Activated T-helper 9 cell treated with anti-CD3 and anti-CD28 coated beads, Interleukin-2, amount 50 U/mL, for 16 hours (primary cell): ENCODE results near the gene CMIP.

Source experiments
- DNase-seq: peaks from one replicate; pipeline ENCODE4 v3.0.0-alpha.2; 2020; ENCODE audit warnings: low read depth

The CMIP gene

DNA sequence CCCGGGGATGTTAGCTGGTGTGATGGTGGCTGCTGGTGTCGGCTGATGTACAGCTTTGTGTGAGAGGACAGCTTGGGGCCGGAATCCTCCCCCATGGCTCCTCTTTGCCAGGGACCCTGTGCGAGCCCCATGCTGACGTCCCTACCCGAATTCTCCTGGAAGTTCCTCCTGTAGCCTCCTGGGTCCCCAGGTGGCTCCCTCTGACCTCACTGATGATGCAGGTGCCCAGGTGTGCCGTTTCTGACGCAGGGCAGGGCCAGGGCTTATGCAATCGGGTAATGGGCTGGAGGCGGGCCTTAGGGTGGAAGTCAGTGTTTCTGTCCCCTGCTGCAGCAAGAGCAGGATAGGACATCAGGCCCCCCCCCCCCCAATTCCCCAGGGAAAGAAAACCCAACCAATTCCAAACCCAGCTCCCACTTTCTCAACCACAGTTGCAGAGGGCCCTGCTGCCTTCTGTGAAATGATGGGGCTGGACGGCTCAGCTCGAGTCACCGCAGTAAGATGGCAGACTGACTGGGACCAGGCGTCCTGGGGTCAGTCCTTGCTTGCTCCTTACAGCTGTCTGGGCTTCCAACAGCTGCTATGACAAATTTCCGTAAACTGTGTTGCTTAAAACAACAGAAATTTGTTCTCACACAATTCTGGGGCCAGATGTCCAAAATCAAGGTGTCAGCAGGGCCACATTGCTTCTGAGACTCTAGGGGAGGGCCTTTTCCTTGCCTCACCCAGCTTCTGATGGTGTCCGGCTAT is 195.5 kb downstream of the CMIP start:
- DNase-seq, result no peak

DNA sequence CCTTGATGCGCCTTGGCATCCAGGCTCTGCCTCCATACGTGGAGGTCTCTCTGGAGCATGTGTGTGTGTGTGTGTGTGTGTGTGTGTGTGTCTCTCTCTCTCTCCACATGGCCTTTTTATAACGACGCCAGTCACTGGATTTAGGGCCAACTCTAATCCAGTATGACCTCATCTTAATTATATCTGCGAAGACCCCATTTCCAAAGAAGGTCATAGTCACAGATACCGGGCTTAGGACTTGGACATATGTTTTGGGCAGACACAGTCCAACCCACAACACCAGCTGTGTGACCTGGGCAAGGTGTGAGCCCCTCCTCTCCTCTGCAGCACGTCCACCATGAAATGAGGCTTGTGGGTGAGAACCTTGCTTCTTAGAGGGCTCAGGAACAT is 196.1 kb downstream of the CMIP start:
- DNase-seq, result no peak

DNA sequence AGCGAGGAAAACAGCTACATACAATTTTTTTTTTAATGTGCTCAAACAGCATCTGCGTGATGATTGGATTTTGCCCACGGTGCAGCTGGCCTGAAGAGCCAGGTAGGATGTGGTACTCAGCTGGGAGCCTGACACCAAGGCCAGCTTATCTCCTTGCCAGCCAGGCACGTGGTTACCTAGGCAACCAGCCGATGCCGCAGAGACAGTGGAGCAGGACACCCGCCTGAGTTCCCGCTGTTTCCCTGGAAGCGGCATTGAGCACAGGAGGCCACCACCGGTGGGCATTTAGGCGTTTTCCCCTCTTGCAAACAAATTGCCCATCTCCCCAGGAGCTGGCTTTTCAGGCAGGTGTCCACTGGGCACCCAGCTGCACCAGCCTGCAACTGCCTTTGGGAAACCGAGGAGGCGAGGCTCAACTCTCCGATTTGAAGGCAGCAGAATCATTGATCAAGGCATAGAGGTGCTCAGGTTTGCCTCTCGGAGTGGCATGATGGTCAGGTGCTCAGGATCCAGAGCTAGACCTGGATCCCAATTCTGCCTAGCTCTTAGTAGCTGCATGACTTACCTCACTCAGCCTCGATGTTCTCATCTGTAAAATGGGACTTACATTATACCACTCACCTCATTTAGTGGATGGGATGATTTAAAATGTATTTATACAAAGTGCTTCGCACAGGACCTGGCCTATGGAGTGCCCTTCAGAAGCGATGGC is 196.9 kb downstream of the CMIP start:
- DNase-seq, result no peak

- DNase-seq, result no peak
Observed at GRCh38 chr16:81642107-81642436, 197.5 kb downstream of the CMIP start.

- DNase-seq, result no peak
Observed at GRCh38 chr16:81642943-81643342, 198.3 kb downstream of the CMIP start.

DNA sequence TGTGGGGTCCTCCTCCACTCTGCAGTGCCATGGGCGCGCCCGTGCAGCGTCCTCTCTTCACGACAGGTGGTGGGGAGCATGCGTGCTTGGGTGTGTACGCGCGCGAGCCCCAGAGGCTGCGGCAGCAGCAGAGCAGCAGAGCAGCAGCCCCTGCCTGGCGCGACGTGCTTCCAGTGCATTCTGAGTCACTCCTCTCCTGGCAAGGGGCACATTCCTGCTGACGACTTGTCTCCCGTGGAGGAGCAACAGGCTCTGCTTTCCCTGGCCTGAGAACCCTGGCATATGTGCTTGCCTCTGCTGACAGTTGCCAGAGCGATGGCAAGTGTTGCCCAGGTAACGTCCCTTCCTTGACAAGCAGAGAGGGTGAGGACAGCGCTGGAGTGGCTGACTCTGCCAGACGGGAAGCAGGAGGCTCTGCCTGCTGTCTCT is 200.7 kb downstream of the CMIP start:
- no peak for DNase-seq

DNA sequence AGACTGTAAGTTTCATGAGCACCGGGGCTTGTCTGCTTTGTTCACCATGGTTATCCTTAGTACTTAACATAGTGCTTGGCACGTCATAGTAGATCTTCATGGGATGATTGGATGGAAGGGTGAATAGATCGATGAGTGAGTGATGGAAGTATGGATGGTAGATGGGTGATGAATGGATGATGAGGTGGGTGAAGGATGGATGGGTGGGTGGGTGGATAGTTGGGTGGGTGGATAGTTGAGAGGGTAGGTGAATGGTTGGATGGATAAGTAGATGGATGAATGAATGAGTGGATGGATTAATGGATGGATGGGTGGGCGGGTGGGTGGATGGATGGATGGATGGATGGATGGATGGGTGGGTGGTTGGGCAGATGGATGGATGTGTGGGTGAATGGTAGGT is 201.3 kb downstream of the CMIP start:
- no peak for DNase-seq

DNA sequence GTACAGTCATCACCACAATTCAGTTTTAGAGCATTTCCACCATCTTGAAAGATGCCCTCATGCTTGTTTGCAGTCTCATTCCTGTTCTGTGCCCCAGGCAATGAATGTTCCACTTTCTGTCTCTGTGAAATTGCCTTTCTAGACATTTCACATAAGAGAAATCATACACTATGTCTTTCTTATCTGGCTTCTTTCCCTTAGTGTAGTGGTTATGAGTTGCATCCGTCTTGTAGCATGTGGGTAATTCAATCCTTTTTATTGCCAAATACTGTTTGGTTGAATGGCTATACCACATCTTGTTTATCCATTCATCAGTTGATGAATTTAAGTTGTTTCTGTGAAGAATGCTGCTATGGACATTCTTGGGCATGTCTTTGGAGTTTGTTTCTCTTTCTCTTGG is 202.0 kb downstream of the CMIP start:
- DNase-seq, result no peak

GRCh38 chr16:81647527-81647926 is 202.9 kb downstream of the CMIP start:
- no peak for DNase-seq

- no peak for DNase-seq
Observed at GRCh38 chr16:81649561-81650184, 205.1 kb downstream of the CMIP start.

GRCh38 chr16:81650281-81650680 is 205.7 kb downstream of the CMIP start:
- no peak for DNase-seq

GRCh38 chr16:81650982-81651562 is 206.5 kb downstream of the CMIP start:
- no peak for DNase-seq

- no peak for DNase-seq
Observed at GRCh38 chr16:81651758-81652718, 207.4 kb downstream of the CMIP start.

GRCh38 chr16:81652798-81653505 is 208.3 kb downstream of the CMIP start:
- DNase-seq, result no peak

GRCh38 chr16:81654346-81654745 is 209.7 kb downstream of the CMIP start:
- no peak for DNase-seq

- DNase-seq, result no peak
Observed at GRCh38 chr16:81655469-81656162, 211.0 kb downstream of the CMIP start.

DNA sequence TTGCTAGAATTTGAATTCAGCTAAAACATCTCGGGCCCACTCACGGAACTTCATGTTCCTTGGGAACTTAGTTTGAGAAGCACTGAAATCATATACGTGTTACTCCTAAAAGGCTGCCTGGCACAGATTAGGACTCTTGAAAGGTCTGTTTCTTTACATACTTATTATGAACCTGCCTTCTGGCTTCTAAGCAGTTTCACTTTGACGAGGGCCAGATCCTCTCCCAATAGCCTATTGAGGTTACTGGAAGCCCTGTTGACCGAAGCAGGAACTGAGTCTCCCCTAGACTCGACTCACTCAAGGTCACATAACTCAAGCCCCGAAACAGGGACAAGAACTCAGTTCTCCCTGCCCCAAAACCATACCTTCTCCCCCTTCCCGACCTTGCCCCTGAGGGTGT is 212.6 kb downstream of the CMIP start:
- DNase-seq, result no peak

- DNase-seq, result no peak
Observed at GRCh38 chr16:81657781-81658180, 213.2 kb downstream of the CMIP start.

DNA sequence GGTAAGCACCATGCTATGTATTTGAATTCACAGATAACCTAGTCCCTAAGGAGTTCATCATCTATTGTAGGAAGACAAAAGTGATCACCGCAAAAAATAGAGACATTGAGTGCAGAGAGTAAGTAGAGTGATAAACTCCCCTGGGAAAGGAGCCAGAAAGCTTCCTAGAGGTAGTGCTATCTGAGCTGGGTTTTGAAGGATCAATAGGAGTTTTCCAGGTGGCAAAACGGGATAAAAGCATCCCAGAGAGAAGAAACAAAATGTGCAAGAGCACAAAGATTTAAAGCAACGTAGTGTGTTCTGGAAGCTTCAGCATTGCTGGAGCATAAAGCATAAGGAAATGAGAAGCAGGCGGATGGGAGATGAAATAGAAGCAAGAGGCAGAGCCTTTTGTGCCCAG is 213.8 kb downstream of the CMIP start:
- DNase-seq, result no peak

DNA sequence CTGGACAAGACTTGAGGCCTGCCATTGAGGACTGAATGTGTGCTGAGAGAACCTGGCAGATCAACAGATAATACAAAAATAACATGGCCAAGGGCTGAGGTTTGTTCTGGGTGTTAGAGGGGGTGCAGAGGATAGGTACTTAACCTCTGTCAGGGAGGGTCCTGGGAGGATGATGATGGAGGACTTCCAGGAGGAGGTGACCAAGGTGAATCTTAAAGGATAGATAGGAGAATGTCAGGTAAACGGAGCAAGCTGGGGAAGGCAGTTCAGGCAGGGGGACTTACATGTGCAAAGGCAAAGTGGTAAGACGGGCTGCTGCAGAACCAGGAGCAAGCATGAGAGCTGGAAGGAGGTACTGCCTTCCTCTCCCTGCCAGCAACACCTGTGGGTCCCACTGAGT is 214.6 kb downstream of the CMIP start:
- no peak for DNase-seq

DNA sequence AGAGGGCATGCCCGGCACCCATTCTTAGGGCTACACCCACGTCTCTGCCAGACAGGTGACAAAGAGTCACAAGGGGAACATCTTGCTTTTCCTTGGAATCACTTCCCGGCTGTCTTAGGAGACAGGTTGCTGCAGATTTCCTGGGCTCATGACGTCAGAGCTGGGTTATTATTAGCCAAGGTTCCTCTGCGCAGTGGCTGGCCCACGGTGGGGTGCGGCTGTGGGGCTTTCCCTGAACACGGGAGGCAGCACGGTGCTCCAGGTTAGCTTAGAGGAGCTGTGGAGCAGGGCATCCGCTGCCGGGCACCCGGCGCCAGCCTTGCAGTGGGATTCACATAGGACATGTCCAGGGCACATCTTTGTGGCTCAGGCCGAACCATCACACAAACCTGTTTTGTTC is 216.5 kb downstream of the CMIP start:
- no peak for DNase-seq
